H9 (cell line): ENCODE results near the gene KIAA0930. TPM values are rescaled to one million over a fixed set of nuclear protein-coding genes. Genes with fewer than 3 reads are reported as not detected.
A peak's percentile ranks its signal among the peaks of the same experiment; 100 is the strongest.

ENCODE experiments used
- DNase-seq: peaks from one replicate; pipeline ENCODE4 v3.0.0-alpha.2; 2017
- H2AFZ ChIP-seq: one replicate; pipeline ENCODE4 v1.6.1; 2013; ENCODE audit warnings: mild to moderate bottlenecking, low read length, control low read depth, moderate library complexity
- H2AK5ac ChIP-seq: 2 replicates; pipeline ENCODE4 v1.6.1; 2013; ENCODE audit warnings: low read length, control low read depth, mixed read lengths; ENCODE audit not compliant: insufficient read length
- H2BK120ac ChIP-seq: one replicate; pipeline ENCODE4 v1.6.1; 2013; ENCODE audit warnings: low read depth, mild to moderate bottlenecking, low read length, control low read depth, inconsistent platforms; ENCODE audit not compliant: poor library complexity, severe bottlenecking
- H2BK12ac ChIP-seq: 2 replicates; pipeline ENCODE4 v1.6.1; 2013; ENCODE audit warnings: low read length, control low read depth, mixed read lengths, low read depth; ENCODE audit not compliant: insufficient read length
- H2BK15ac ChIP-seq: 2 replicates; pipeline ENCODE4 v1.6.1; 2013; ENCODE audit warnings: low read depth, low read length, control low read depth
- H2BK20ac ChIP-seq: one replicate; pipeline ENCODE4 v1.6.1; 2013; ENCODE audit warnings: low read depth, mild to moderate bottlenecking, low read length, control low read depth, inconsistent platforms; ENCODE audit not compliant: poor library complexity, severe bottlenecking
- H2BK5ac ChIP-seq: 2 replicates; pipeline ENCODE4 v1.6.1; 2013; ENCODE audit warnings: low read length, control low read depth, mixed read lengths; ENCODE audit not compliant: insufficient read length
- H3K14ac ChIP-seq: 2 replicates; pipeline ENCODE4 v1.6.1; 2013; ENCODE audit warnings: low read length, control low read depth; ENCODE audit not compliant: insufficient read depth
- H3K18ac ChIP-seq: 2 replicates; pipeline ENCODE4 v1.6.1; 2013; ENCODE audit warnings: low read depth, mild to moderate bottlenecking, mixed read lengths, low read length, control low read depth; ENCODE audit not compliant: insufficient read length
- H3K23ac ChIP-seq: 2 replicates; pipeline ENCODE4 v1.6.1; 2013; ENCODE audit warnings: low read length, control low read depth, mixed read lengths, low read depth; ENCODE audit not compliant: insufficient read length
- H3K23me2 ChIP-seq: 2 replicates; pipeline ENCODE4 v1.6.1; 2013; ENCODE audit warnings: low read depth, mild to moderate bottlenecking, mixed read lengths, low read length, control low read depth; ENCODE audit not compliant: insufficient read length, poor library complexity, severe bottlenecking
- H3K27ac ChIP-seq: 2 replicates; pipeline ENCODE4 v1.5.1; 2013; ENCODE audit warnings: low read length, control low read depth, mixed read lengths, low read depth; ENCODE audit not compliant: insufficient read length
- H3K27me3 ChIP-seq: 2 replicates; pipeline ENCODE4 v1.6.1; 2013; ENCODE audit warnings: low read length, control low read depth, inconsistent platforms; ENCODE audit not compliant: insufficient read depth
- H3K4ac ChIP-seq: 2 replicates; pipeline ENCODE4 v1.6.1; 2013; ENCODE audit warnings: low read depth, mild to moderate bottlenecking, control low read depth, inconsistent platforms, low read length, moderate library complexity
- H3K4me1 ChIP-seq: 2 replicates; pipeline ENCODE4 v1.6.1; 2013; ENCODE audit warnings: low read length, control low read depth, inconsistent platforms; ENCODE audit not compliant: insufficient read depth
- H3K4me2 ChIP-seq: 2 replicates; pipeline ENCODE4 v1.6.1; 2013; ENCODE audit warnings: low read length, control low read depth, mixed read lengths; ENCODE audit not compliant: insufficient read length, insufficient read depth
- H3K56ac ChIP-seq: 2 replicates; pipeline ENCODE4 v1.6.1; 2013; ENCODE audit warnings: low read depth, mild to moderate bottlenecking, mixed read lengths, low read length, control low read depth; ENCODE audit not compliant: insufficient read length
- H3K79me1 ChIP-seq: 2 replicates; pipeline ENCODE4 v1.6.1; 2013; ENCODE audit warnings: low read depth, mild to moderate bottlenecking, moderate library complexity, low read length, control low read depth, inconsistent platforms; ENCODE audit not compliant: insufficient read depth, poor library complexity, severe bottlenecking
- H3K79me2 ChIP-seq: 2 replicates; pipeline ENCODE4 v1.6.1; 2013; ENCODE audit warnings: low read length, control low read depth, inconsistent platforms; ENCODE audit not compliant: insufficient read depth
- H3K9ac ChIP-seq: 2 replicates; pipeline ENCODE4 v1.6.1; 2013; ENCODE audit warnings: low read length, control low read depth, mixed read lengths; ENCODE audit not compliant: insufficient read length; ENCODE audit errors: extremely low read depth
- H3K9me3 ChIP-seq: one replicate; pipeline ENCODE4 v1.6.1; 2013; ENCODE audit warnings: low read depth, low read length, inconsistent platforms; ENCODE audit not compliant: control insufficient read depth
- H3T11ph ChIP-seq: one replicate; pipeline ENCODE4 v1.6.1; 2013; ENCODE audit warnings: mild to moderate bottlenecking, low read length, control low read depth, inconsistent platforms
- H4K20me1 ChIP-seq: one replicate; pipeline ENCODE4 v1.6.1; 2013; ENCODE audit not compliant: control insufficient read depth, insufficient read length, insufficient read depth
- H4K5ac ChIP-seq: 2 replicates; pipeline ENCODE4 v1.6.1; 2013; ENCODE audit warnings: low read depth, mild to moderate bottlenecking, mixed read lengths, low read length, control low read depth; ENCODE audit not compliant: insufficient read length
- H4K8ac ChIP-seq: replicated peaks from 2 replicates; pipeline ENCODE4 v1.6.1; 2013; ENCODE audit warnings: low read length, control low read depth, mixed read lengths, low read depth; ENCODE audit not compliant: insufficient read length
- H4K91ac ChIP-seq: 2 replicates; pipeline ENCODE4 v1.6.1; 2013; ENCODE audit warnings: low read depth, mild to moderate bottlenecking, moderate library complexity, mixed read lengths, low read length, control low read depth; ENCODE audit not compliant: insufficient read length
- H3K27ac Mint-ChIP-seq, 3 experiments: 2 replicates in 2 of 3; 3 replicates in 1 of 3; pipeline ENCODE4 v1.8.0; 2020 to 2021; ENCODE audit warnings: mixed read lengths in 3 of 3, mild to moderate bottlenecking in 1 of 3, moderate library complexity in 1 of 3
- H3K27me3 Mint-ChIP-seq: 2 replicates; pipeline ENCODE4 v1.8.0; 2021; ENCODE audit warnings: low read depth, mild to moderate bottlenecking, moderate library complexity, mixed read lengths
- H3K36me3 Mint-ChIP-seq, 3 experiments: 2 replicates in 2 of 3; 3 replicates in 1 of 3; pipeline ENCODE4 v1.8.0; 2020 to 2021; ENCODE audit warnings: low read depth in 3 of 3, mixed read lengths in 3 of 3; ENCODE audit not compliant: insufficient read depth in 1 of 3
- H3K4me1 Mint-ChIP-seq, 2 experiments: 2 replicates each; pipeline ENCODE4 v1.8.0; 2020; ENCODE audit warnings: mixed read lengths in 2 of 2
- H3K4me3 Mint-ChIP-seq, 2 experiments: 2 replicates in 1 of 2; 3 replicates in 1 of 2; pipeline ENCODE4 v1.8.0; 2020 to 2021; ENCODE audit warnings: mild to moderate bottlenecking in 2 of 2, mixed read lengths in 2 of 2, moderate library complexity in 1 of 2
- H3K9me3 Mint-ChIP-seq, 2 experiments: 2 replicates in 1 of 2; 3 replicates in 1 of 2; pipeline ENCODE4 v1.8.0; 2020; ENCODE audit warnings: mild to moderate bottlenecking in 2 of 2, mixed read lengths in 2 of 2, moderate library complexity in 1 of 2
- WGBS: extraction: QIAGEN DNeasy Blood & Tissue Kit; methylation state at CpG from one replicate; pipeline ENCODE4 v1.1.7; 2013; ENCODE audit warnings: missing lambda C conversion rate, low lambda C conversion rate, mixed read lengths; ENCODE audit not compliant: insufficient read length; ENCODE audit errors: extremely low coverage; 5-methylcytosine and 5-hydroxymethylcytosine counted together
- total RNA-seq: library from RNA; stranded (reverse); gene quantifications from 2 replicates; pipeline ENCODE4 v1.2.1, GENCODE V29; 2021
- TF ChIP-seq, protein P1 (sequence below): fragments of 200-600 bp; sonication (generic); conservative IDR thresholded peaks from 3 replicates; pipeline ENCODE4 v1.8.0; 2021; ENCODE audit warnings: antibody characterized with exemption, mild to moderate bottlenecking

The KIAA0930 gene
- total RNA-seq, 1 experiment from 2014 or later = 46.2 TPM

- Histone ChIP-seq H3K14ac (no peak overlapping the region), H2BK15ac (no peak overlapping the region), H2AFZ (no peak overlapping the region), H4K8ac (no peak overlapping the region), H3K79me1 (no peaks in the 10 kb centered on the region), H3K4ac (no peak overlapping the region), H3K4me1 (no peaks in the 10 kb centered on the region; the same call in none of the 2 replicates), H4K91ac (no peak overlapping the region), H3K23ac (no peak overlapping the region), H3K56ac (no peak overlapping the region), H3T11ph (no peak overlapping the region), H2BK120ac (no peak overlapping the region), H2AK5ac (no peak overlapping the region), H3K27ac (no peak overlapping the region), H2BK5ac (no peak overlapping the region), H4K20me1 (no peaks in the 10 kb centered on the region), H3K9ac (no peak overlapping the region), H3K9me3 (no peaks in the 10 kb centered on the region), H3K18ac (no peak overlapping the region), H3K4me2 (no peak overlapping the region), H2BK20ac (no peak overlapping the region), H3K79me2 (no peaks in the 10 kb centered on the region), H4K5ac (no peak overlapping the region), H3K23me2 (no peaks in the 10 kb centered on the region), H2BK12ac (no peak overlapping the region), H3K27me3 (no peaks in the 10 kb centered on the region)
- Mint-ChIP-seq H3K4me3 (no peak overlapping the region), H3K27ac (0 out of 7 replicates have a peak overlapping the region, but pooled peaks of 1 of the 3 experiments have one; percentile 23), H3K27me3 (no peaks in the 10 kb centered on the region), H3K36me3 (peaks cover 5 to 25% (median 16%) of the 10 kb centered on the region in 3 experiments; a peak in 6 of 7 replicates), H3K9me3 (no peaks in the 10 kb centered on the region), H3K4me1 (peaks cover 23 to 31% of the 10 kb centered on the region in 2 experiments)
- WGBS = no CpG with 5 or more reads among the region's 4 CpGs
- no peak for DNase-seq
- TF ChIP-seq, protein P1, sequence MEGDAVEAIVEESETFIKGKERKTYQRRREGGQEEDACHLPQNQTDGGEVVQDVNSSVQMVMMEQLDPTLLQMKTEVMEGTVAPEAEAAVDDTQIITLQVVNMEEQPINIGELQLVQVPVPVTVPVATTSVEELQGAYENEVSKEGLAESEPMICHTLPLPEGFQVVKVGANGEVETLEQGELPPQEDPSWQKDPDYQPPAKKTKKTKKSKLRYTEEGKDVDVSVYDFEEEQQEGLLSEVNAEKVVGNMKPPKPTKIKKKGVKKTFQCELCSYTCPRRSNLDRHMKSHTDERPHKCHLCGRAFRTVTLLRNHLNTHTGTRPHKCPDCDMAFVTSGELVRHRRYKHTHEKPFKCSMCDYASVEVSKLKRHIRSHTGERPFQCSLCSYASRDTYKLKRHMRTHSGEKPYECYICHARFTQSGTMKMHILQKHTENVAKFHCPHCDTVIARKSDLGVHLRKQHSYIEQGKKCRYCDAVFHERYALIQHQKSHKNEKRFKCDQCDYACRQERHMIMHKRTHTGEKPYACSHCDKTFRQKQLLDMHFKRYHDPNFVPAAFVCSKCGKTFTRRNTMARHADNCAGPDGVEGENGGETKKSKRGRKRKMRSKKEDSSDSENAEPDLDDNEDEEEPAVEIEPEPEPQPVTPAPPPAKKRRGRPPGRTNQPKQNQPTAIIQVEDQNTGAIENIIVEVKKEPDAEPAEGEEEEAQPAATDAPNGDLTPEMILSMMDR = no peak
These were observed 50.4 kb downstream of the KIAA0930 start for GRCh38 chr22:45190202-45190872.
